SK-N-SH (cell line): ENCODE results near the gene USP26. TPM values are rescaled to one million over a fixed set of nuclear protein-coding genes. Genes with fewer than 3 reads are reported as not detected.
"Not testable (repeated sequence)": the region's sequence is repeated elsewhere in the genome, so short reads cannot be mapped to it uniquely, and the experiment has no call there.

Experiments used
- CTCF ChIA-PET: fragments of 300-600, 350-600 bp; formaldehyde crosslinking; extraction: SDS; loops from one replicate; lab custom pipeline; 2021; lab: Yijun Ruan, JAX
- POLR2A ChIA-PET: fragments of 350-600 bp; sonication (Branson Sonifier 250); formaldehyde crosslinking; extraction: SDS; loops from one replicate; lab custom pipeline; 2020; ENCODE audit warnings: antibody characterized with exemption, inconsistent platforms; lab: Yijun Ruan, JAX
- DNase-seq: peaks from one replicate; pipeline ENCODE4 v3.0.0; 2012
- H2AFZ ChIP-seq: fragments of 200-600 bp; sonication (generic); 2 replicates; pipeline ENCODE4 v1.8.1; 2016; ENCODE audit warnings: antibody characterized with exemption, mild to moderate bottlenecking, low read depth
- H3F3A ChIP-seq: fragments of 200-600 bp; sonication (generic); replicated peaks from 2 replicates; pipeline ENCODE3; 2016; ENCODE audit warnings: antibody characterized with exemption, mild to moderate bottlenecking; ENCODE audit not compliant: insufficient read depth
- H3K27ac ChIP-seq, 2 experiments: fragments of 200-500 bp in 1 of 2; fragments of 200-600 bp in 1 of 2; sonication (Bioruptor generic) in 1 of 2; sonication (generic), shearing (Covaris generic) in 1 of 2; 2 replicates each; pipeline versions ENCODE4 v1.5.1 to v1.6.1; 2014 to 2016; ENCODE audit warnings: low read depth in 2 of 2, inconsistent platforms in 1 of 2, low read length in 1 of 2, mild to moderate bottlenecking in 1 of 2, mixed read lengths in 1 of 2
- H3K27me3 ChIP-seq: fragments of 200-600 bp; sonication (generic), shearing (Covaris generic); 2 replicates; pipeline ENCODE4 v1.6.1; 2016; ENCODE audit warnings: mixed run types; ENCODE audit not compliant: insufficient read depth
- H3K36me3 ChIP-seq, 2 experiments: fragments of 200-500 bp in 1 of 2; fragments of 200-600 bp in 1 of 2; sonication (Bioruptor generic) in 1 of 2; sonication (generic) in 1 of 2; replicated peaks in 1 of 2; 2 replicates each; pipeline versions ENCODE3 to v1.5.1; 2014 to 2016; ENCODE audit warnings: low read length in 1 of 2, mild to moderate bottlenecking in 1 of 2; ENCODE audit not compliant: insufficient read depth in 2 of 2, control insufficient read depth in 1 of 2
- H3K4me1 ChIP-seq, 2 experiments: fragments of 200-500 bp in 1 of 2; fragments of 200-600 bp in 1 of 2; sonication (Bioruptor generic) in 1 of 2; sonication (generic), shearing (Covaris generic) in 1 of 2; 2 replicates each; pipeline versions ENCODE4 v1.5.1 to v1.6.1; 2014 to 2016; ENCODE audit warnings: low read depth in 1 of 2, low read length in 1 of 2, mixed run types in 1 of 2; ENCODE audit not compliant: insufficient read depth in 2 of 2, control insufficient read depth in 1 of 2
- H3K4me2 ChIP-seq: fragments of 200-600 bp; sonication (generic), shearing (Covaris generic); 2 replicates; pipeline ENCODE4 v1.6.1; 2017; ENCODE audit warnings: mixed run types
- H3K4me3 ChIP-seq, 2 experiments: fragments of 200-500 bp in 1 of 2; fragments of 200-600 bp in 1 of 2; sonication (Bioruptor generic) in 1 of 2; sonication (generic), shearing (Covaris generic) in 1 of 2; 2 replicates each; pipeline versions ENCODE4 v1.5.1 to v1.8.1; 2014 to 2016; ENCODE audit warnings: low read depth in 2 of 2, inconsistent platforms in 1 of 2, low read length in 1 of 2, mild to moderate bottlenecking in 1 of 2, mixed read lengths in 1 of 2, moderate library complexity in 1 of 2
- H3K79me2 ChIP-seq: fragments of 200-600 bp; sonication (generic); 2 replicates; pipeline ENCODE4 v1.8.1; 2017; ENCODE audit warnings: mild to moderate bottlenecking; ENCODE audit not compliant: insufficient read depth
- H3K9ac ChIP-seq: fragments of 200-600 bp; sonication (generic); 2 replicates; pipeline ENCODE4 v1.6.1; 2017; ENCODE audit warnings: mixed run types
- H3K9me2 ChIP-seq: fragments of 200-600 bp; sonication (generic); 2 replicates; pipeline ENCODE4 v1.6.1; 2017; ENCODE audit warnings: mixed run types
- H3K9me3 ChIP-seq: fragments of 200-600 bp; sonication (generic); 2 replicates; pipeline ENCODE4 v1.6.1; 2017; ENCODE audit warnings: mixed run types, mild to moderate bottlenecking, moderate library complexity
- H4K20me1 ChIP-seq: fragments of 200-600 bp; sonication (generic); 2 replicates; pipeline ENCODE4 v1.6.1; 2017; ENCODE audit warnings: mild to moderate bottlenecking, mixed run types; ENCODE audit not compliant: insufficient read depth
- CHD2 ChIP-seq: fragments of 150-350 bp; IDR thresholded peaks from 2 replicates; pipeline ENCODE4 v1.6.1; 2018; ENCODE audit warnings: low read length; ENCODE audit not compliant: partially characterized antibody
- EP300 ChIP-seq, 2 experiments: IDR thresholded peaks; 2 replicates each; pipeline versions ENCODE4 v1.4.0 to v1.6.1; 2012; ENCODE audit warnings: borderline replicate concordance in 1 of 2, low read depth in 1 of 2, low read length in 1 of 2
- RAD21 ChIP-seq: IDR thresholded peaks from 2 replicates; pipeline ENCODE4 v1.6.1; 2012; ENCODE audit warnings: mild to moderate bottlenecking, low read length
- RCOR1 ChIP-seq: fragments of 150-350 bp; IDR thresholded peaks from 2 replicates; pipeline ENCODE4 v1.6.1; 2017; ENCODE audit warnings: antibody characterized with exemption, low read length
- WGBS: methylation state at CpG from one replicate; pipeline ENCODE4 v1.1.6; 2017; ENCODE audit warnings: low lambda C conversion rate; 5-methylcytosine and 5-hydroxymethylcytosine counted together
- polyA plus RNA-seq, 3 experiments: library from polyadenylated mRNA; depleted of rRNA; stranded (reverse); fragments of >200 nt; gene quantifications; 2 replicates each; pipeline ENCODE4 v1.2.3, GENCODE V29; 2012
- TF ChIP-seq, protein P1 (sequence below): fragments of 150-350 bp; IDR thresholded peaks from 2 replicates; pipeline ENCODE4 v1.6.1; 2017; ENCODE audit warnings: antibody characterized with exemption, low read length, low read depth, borderline replicate concordance

The USP26 gene
- polyA plus RNA-seq, 1 of the 3 experiments (the other 2 are of a cell fraction), result not detected

GRCh38 chrX:133046601-133047000 is 50.3 kb downstream of the USP26 start:
- H3K9me3 ChIP-seq, result no peaks in the 10 kb centered on the region
- no peak overlapping the region for H3K9ac ChIP-seq
- H3K4me1 ChIP-seq, result no peaks in the 10 kb centered on the region
- H3K36me3 ChIP-seq, result no peaks in the 10 kb centered on the region
- H3K27ac ChIP-seq, result no peak overlapping the region
- CTCF ChIA-PET, result interaction anchor here (1.2 kb wide), 2 partner anchors 71 to 306 kb away, joined by 3 to 4 read pairs; no protein-coding TSS in a partner anchor
- H3K79me2 ChIP-seq, result no peaks in the 10 kb centered on the region
- no peaks in the 10 kb centered on the region for H4K20me1 ChIP-seq
- no peak overlapping the region for H3K4me2 ChIP-seq
- POLR2A ChIA-PET, result no interaction called here
- no peak overlapping the region for H2AFZ ChIP-seq
- H3K27me3 ChIP-seq, result no peaks in the 10 kb centered on the region; the same call in 1 of the 2 replicates
- no peak overlapping the region for H3K4me3 ChIP-seq
- H3F3A ChIP-seq, result no peaks in the 10 kb centered on the region
- H3K9me2 ChIP-seq, result no peaks in the 10 kb centered on the region
- WGBS, result 0% methylated on average over 1 of the region's 1 CpG
- TF ChIP-seq, protein P1, sequence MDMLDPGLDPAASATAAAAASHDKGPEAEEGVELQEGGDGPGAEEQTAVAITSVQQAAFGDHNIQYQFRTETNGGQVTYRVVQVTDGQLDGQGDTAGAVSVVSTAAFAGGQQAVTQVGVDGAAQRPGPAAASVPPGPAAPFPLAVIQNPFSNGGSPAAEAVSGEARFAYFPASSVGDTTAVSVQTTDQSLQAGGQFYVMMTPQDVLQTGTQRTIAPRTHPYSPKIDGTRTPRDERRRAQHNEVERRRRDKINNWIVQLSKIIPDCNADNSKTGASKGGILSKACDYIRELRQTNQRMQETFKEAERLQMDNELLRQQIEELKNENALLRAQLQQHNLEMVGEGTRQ, result no peak
- TF ChIP-seq CHD2, result no peak
- no peak for TF ChIP-seq EP300 (IDR thresholded peaks at IDR 0.05; ENCODE audit: borderline replicate concordance in 1 of 2, low read depth in 1 of 2, low read length in 1 of 2)
- no peak for DNase-seq

DNA sequence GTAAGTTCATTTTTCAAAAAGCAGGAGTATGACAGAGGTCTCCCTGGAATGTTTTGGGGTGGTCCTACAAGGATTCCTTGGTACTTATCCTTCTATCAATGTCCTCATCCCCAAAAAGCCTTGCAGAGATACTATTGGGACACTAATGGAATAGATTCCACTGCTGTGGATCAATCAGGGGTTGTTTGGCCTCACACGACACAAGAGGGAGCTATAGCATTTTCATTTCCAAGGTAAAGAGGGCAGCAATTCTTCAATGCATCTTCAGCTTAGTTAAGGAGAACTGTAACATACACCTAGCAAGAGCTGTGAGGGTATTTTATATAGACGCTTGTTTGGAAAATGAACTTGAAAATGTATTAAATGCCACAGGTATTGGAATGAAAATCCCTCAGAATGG is 50.9 kb downstream of the USP26 start:
- Histone ChIP-seq H3K9me2 (no peaks in the 10 kb centered on the region), H3K79me2 (no peaks in the 10 kb centered on the region), H3K4me1 (no peaks in the 10 kb centered on the region), H3K36me3 (no peaks in the 10 kb centered on the region), H3F3A (no peaks in the 10 kb centered on the region), H3K4me2 (no peak overlapping the region), H3K9me3 (no peaks in the 10 kb centered on the region), H3K27ac (no peak overlapping the region)
- 19% methylated on average over 2 of the region's 2 CpGs for WGBS
- no peak for DNase-seq
- POLR2A ChIA-PET, result no interaction called here
- peak; percentile 25; the same call in 1 of the 2 replicates for TF ChIP-seq RAD21
- TF ChIP-seq RCOR1, result no peak
- TF ChIP-seq, all 33 proteins: peak for 1
- CTCF ChIA-PET, result interaction anchor here (1.2 kb wide), 2 partner anchors 70 to 305 kb away, joined by 3 to 4 read pairs; no protein-coding TSS in a partner anchor
- Histone ChIP-seq H3K27me3 (no peaks in the 10 kb centered on the region; the same call in 1 of the 2 replicates), H4K20me1 (no peaks in the 10 kb centered on the region), H2AFZ (no peak overlapping the region), H3K9ac (no peak overlapping the region), H3K4me3 (no peak overlapping the region)

DNA sequence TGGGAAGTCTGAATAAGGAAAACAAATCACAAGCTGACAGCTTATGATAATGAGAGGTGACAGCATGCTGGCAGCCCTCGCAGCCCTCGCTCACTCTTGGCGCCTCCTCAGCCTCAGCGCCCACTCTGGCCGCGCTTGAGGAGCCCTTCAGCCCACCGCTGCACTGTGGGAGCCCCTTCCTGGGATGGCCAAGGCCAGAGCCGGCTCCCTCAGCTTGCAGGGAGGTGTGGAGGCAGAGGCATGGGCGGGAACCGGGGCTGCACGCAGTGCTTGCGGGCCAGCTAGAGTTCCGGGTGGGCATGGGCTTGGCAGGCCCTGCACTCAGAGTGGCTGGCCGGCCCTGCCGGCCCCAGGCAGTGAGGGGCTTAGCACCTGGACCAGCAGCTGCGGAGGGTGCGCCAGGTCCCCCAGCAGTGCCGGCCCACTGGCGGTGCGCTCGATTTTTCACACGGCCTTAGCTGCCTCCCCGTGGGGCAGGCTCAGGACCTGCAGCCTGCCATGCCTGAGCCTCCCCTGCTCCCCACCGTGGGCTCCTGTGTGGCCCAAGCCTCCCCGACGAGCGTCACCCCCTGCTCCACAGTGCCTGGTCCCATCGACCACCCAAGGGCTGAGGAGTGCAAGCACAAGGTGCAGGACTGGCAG is 52.6 kb downstream of the USP26 start:
- H3K79me2 ChIP-seq, H4K20me1 ChIP-seq, DNase-seq, POLR2A ChIA-PET, H3K27ac ChIP-seq, CTCF ChIA-PET, H3K27me3 ChIP-seq, H3K36me3 ChIP-seq, H3K4me1 ChIP-seq, H3K4me3 ChIP-seq, H3K9me3 ChIP-seq, H3K4me2 ChIP-seq, H3K9ac ChIP-seq, H3F3A ChIP-seq, H2AFZ ChIP-seq, H3K9me2 ChIP-seq: not testable (repeated sequence)
- 38% methylated on average over 5 of the region's 28 CpGs for WGBS
